GM23338 (cell line): ENCODE data around the gene EVI5. TPM values are rescaled to one million over a fixed set of nuclear protein-coding genes. Genes with fewer than 3 reads are reported as not detected.

Source experiments
- ATAC-seq: fragments of 200-7000 bp; cut with Tn5 transposase; 3 replicates; pipeline ENCODE4 v1.9.1; 2020
- DNase-seq: peaks from one replicate; pipeline ENCODE4 v3.0.0-alpha.2; 2015; ENCODE audit warnings: low spot score
- H2AFZ ChIP-seq: fragments of 200-600 bp; sonication (generic); 2 replicates; pipeline ENCODE4 v1.8.0; 2016; ENCODE audit warnings: antibody characterized with exemption, mild to moderate bottlenecking, moderate library complexity
- H3F3A ChIP-seq: fragments of 200-600 bp; sonication (generic); replicated peaks from 2 replicates; pipeline ENCODE4 v1.8.0; 2017; ENCODE audit warnings: antibody characterized with exemption, mixed run types, low read depth
- H3K27ac ChIP-seq: fragments of 200-600 bp; sonication (generic); 2 replicates; pipeline ENCODE4 v1.6.1; 2016; ENCODE audit warnings: low read depth
- H3K27me3 ChIP-seq: fragments of 200-600 bp; sonication (generic); 2 replicates; pipeline ENCODE4 v1.8.0; 2016; ENCODE audit warnings: mild to moderate bottlenecking, mixed run types, moderate library complexity; ENCODE audit not compliant: insufficient read depth
- H3K36me3 ChIP-seq: fragments of 200-600 bp; sonication (generic); 2 replicates; pipeline ENCODE4 v1.8.0; 2016; ENCODE audit warnings: mild to moderate bottlenecking; ENCODE audit not compliant: insufficient read depth
- H3K4me1 ChIP-seq: fragments of 200-600 bp; sonication (generic); 2 replicates; pipeline ENCODE4 v1.8.0; 2016; ENCODE audit warnings: mild to moderate bottlenecking, moderate library complexity; ENCODE audit not compliant: insufficient read depth
- H3K4me2 ChIP-seq: fragments of 200-600 bp; sonication (generic); 2 replicates; pipeline ENCODE4 v1.7.1; 2017; ENCODE audit warnings: mixed run types
- H3K4me3 ChIP-seq: fragments of 200-600 bp; sonication (generic); 2 replicates; pipeline ENCODE4 v1.6.1; 2016; ENCODE audit warnings: mixed run types
- H3K79me2 ChIP-seq: fragments of 200-600 bp; sonication (generic); replicated peaks from 2 replicates; pipeline ENCODE4 v1.8.0; 2017; ENCODE audit warnings: mild to moderate bottlenecking; ENCODE audit not compliant: insufficient read depth
- H3K9me2 ChIP-seq: fragments of 200-600 bp; sonication (generic); 2 replicates; pipeline ENCODE4 v1.8.0; 2017; ENCODE audit not compliant: insufficient read depth
- H4K20me1 ChIP-seq: fragments of 200-600 bp; sonication (generic); replicated peaks from 2 replicates; pipeline ENCODE4 v1.8.0; 2017; ENCODE audit warnings: mild to moderate bottlenecking; ENCODE audit not compliant: insufficient read depth
- H3K27ac Mint-ChIP-seq: 2 replicates; pipeline ENCODE4 v1.8.0; 2020; ENCODE audit warnings: inconsistent platforms, mild to moderate bottlenecking, moderate library complexity, mixed read lengths
- H3K27me3 Mint-ChIP-seq: 3 replicates; pipeline ENCODE4 v1.8.0; 2022; ENCODE audit warnings: low read depth, mild to moderate bottlenecking, moderate library complexity, mixed read lengths, inconsistent platforms; ENCODE audit not compliant: insufficient read depth, poor library complexity
- H3K36me3 Mint-ChIP-seq: 3 replicates; pipeline ENCODE4 v1.8.0; 2021; ENCODE audit warnings: low read depth, mild to moderate bottlenecking, inconsistent platforms, moderate library complexity, mixed read lengths
- H3K4me1 Mint-ChIP-seq: 3 replicates; pipeline ENCODE4 v1.8.0; 2020; ENCODE audit warnings: mild to moderate bottlenecking, inconsistent platforms, mixed read lengths
- H3K4me3 Mint-ChIP-seq: 3 replicates; pipeline ENCODE4 v1.8.0; 2021; ENCODE audit warnings: moderate library complexity, mild to moderate bottlenecking, inconsistent platforms, mixed read lengths
- H3K9me3 Mint-ChIP-seq: 3 replicates; pipeline ENCODE4 v1.8.0; 2020; ENCODE audit warnings: moderate library complexity, mild to moderate bottlenecking, inconsistent platforms, mixed read lengths
- CREB1 ChIP-seq: fragments of 250-450 bp; sonication (Bioruptor Pico); IDR thresholded peaks from 2 replicates; pipeline ENCODE4 v1.5.0; 2020; ENCODE audit warnings: low read depth, mild to moderate bottlenecking, moderate library complexity
- CTCF ChIP-seq, 2 experiments: fragments of 200-600 bp in 1 of 2; sonication (generic) in 1 of 2; conservative IDR thresholded peaks; 2 replicates each; pipeline versions ENCODE4 v1.5.1 to v1.6.1; 2016 to 2017; ENCODE audit warnings: antibody characterized with exemption in 2 of 2, low read depth in 2 of 2, mild to moderate bottlenecking in 2 of 2, moderate library complexity in 1 of 2
- ETS1 ChIP-seq: IDR thresholded peaks from 2 replicates; pipeline ENCODE4 v1.6.1; 2016; ENCODE audit warnings: antibody characterized with exemption
- NANOG ChIP-seq: IDR thresholded peaks from 2 replicates; pipeline ENCODE4 v1.6.1; 2016; ENCODE audit warnings: antibody characterized with exemption, borderline replicate concordance
- POLR2AphosphoS5 ChIP-seq: IDR thresholded peaks from 2 replicates; pipeline ENCODE4 v1.6.1; 2016; ENCODE audit warnings: antibody characterized with exemption, low read depth
- STAT1 ChIP-seq: IDR thresholded peaks from one replicate; pipeline ENCODE4 v1.6.1; 2016; ENCODE audit warnings: antibody characterized with exemption; ENCODE audit not compliant: unreplicated experiment
- ZNF114 ChIP-seq: fragments of 250-450 bp; sonication (Bioruptor Pico); IDR thresholded peaks from 2 replicates; pipeline ENCODE4 v1.5.0; 2020; ENCODE audit warnings: mild to moderate bottlenecking, moderate library complexity
- ZNF331 ChIP-seq: fragments of 250-450 bp; sonication (Bioruptor Pico); IDR thresholded peaks from 2 replicates; pipeline ENCODE4 v1.5.0; 2020; ENCODE audit warnings: low read depth, mild to moderate bottlenecking, moderate library complexity
- polyA plus RNA-seq: library from polyadenylated mRNA; unstranded; fragments of >200 nt; fragmentation: Nextera tagmentation; extraction: Ambion mirVana; gene quantifications from 2 replicates; pipeline ENCODE4 v1.2.1, GENCODE V29; 2016
- total RNA-seq: library from RNA; depleted of rRNA; stranded (reverse); fragments of >200 nt; shearing (Covaris generic); gene quantifications from 2 replicates; pipeline ENCODE4 v1.2.3, GENCODE V29; 2014
- TF ChIP-seq, protein P1 (sequence below): IDR thresholded peaks from one replicate; pipeline ENCODE4 v1.6.1; 2018; ENCODE audit warnings: antibody characterized with exemption; ENCODE audit not compliant: unreplicated experiment

The EVI5 gene
- total and polyA plus RNA-seq, 2 experiments from 2014 or later = 15.6 to 24.8 TPM

DNA sequence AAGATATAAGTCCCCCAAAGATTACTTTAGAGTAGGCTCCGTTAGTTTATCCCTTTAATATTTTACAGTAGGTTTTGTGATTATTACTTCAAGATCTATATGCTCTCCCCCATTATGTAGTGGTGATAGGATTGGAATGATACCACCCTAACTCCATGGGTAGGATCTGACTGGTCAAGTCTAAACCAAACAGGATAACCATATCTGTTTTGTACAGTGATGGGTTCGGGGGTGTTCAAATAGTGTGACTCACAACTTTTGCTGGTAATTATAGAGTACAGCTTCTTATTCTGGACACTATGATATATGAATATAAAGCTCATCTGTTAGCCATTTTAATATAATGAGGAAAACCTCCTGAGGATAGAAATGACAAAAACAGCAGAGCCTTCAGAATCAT is 212.4 kb downstream of the EVI5 start (continued):
- TF ChIP-seq CTCF (conservative IDR thresholded peaks at IDR 0.05; ENCODE audit: low read depth in 2 of 2) = no peak
- TF ChIP-seq, protein P1, sequence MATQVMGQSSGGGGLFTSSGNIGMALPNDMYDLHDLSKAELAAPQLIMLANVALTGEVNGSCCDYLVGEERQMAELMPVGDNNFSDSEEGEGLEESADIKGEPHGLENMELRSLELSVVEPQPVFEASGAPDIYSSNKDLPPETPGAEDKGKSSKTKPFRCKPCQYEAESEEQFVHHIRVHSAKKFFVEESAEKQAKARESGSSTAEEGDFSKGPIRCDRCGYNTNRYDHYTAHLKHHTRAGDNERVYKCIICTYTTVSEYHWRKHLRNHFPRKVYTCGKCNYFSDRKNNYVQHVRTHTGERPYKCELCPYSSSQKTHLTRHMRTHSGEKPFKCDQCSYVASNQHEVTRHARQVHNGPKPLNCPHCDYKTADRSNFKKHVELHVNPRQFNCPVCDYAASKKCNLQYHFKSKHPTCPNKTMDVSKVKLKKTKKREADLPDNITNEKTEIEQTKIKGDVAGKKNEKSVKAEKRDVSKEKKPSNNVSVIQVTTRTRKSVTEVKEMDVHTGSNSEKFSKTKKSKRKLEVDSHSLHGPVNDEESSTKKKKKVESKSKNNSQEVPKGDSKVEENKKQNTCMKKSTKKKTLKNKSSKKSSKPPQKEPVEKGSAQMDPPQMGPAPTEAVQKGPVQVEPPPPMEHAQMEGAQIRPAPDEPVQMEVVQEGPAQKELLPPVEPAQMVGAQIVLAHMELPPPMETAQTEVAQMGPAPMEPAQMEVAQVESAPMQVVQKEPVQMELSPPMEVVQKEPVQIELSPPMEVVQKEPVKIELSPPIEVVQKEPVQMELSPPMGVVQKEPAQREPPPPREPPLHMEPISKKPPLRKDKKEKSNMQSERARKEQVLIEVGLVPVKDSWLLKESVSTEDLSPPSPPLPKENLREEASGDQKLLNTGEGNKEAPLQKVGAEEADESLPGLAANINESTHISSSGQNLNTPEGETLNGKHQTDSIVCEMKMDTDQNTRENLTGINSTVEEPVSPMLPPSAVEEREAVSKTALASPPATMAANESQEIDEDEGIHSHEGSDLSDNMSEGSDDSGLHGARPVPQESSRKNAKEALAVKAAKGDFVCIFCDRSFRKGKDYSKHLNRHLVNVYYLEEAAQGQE = no peak

DNA sequence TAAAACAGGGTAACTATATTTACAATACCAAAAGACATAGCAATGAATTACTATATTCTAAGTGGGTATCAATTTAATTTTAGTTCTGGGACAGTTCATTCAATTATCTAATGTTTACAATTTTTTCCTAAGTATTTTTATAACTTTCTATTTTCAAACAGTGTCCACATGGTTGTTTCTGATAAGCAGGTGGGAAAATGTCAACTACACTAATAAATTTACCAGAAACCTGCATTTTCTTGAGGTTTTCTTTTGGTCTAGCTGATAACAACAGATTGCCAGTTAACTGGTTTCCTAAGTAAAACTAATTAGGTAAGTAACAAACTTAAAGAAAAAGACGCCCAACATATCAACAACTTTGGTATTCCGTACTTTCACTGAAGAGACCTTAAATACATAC is 213.3 kb downstream of the EVI5 start:
- TF ChIP-seq ZNF114 (CRISPR knock-in tag) (no peak), ETS1 (no peak), CREB1 (CRISPR knock-in tag) (no peak), STAT1 (no peak), ZNF331 (no peak), POLR2AphosphoS5 (no peak), NANOG (no peak)
- Histone ChIP-seq H3K79me2 (no peaks in the 10 kb centered on the region), H3K4me1 (no peaks in the 10 kb centered on the region), H3K4me3 (no peak overlapping the region), H3F3A (no peaks in the 10 kb centered on the region), H3K27me3 (no peaks in the 10 kb centered on the region), H2AFZ (no peak overlapping the region), H3K27ac (no peak overlapping the region), H3K36me3 (no peaks in the 10 kb centered on the region), H4K20me1 (no peaks in the 10 kb centered on the region), H3K4me2 (no peak overlapping the region), H3K9me2 (no peaks in the 10 kb centered on the region)
- Mint-ChIP-seq H3K9me3 (no peaks in the 10 kb centered on the region), H3K4me3 (no peak overlapping the region), H3K27ac (no peak overlapping the region), H3K36me3 (no peaks in the 10 kb centered on the region), H3K27me3 (no peaks in the 10 kb centered on the region), H3K4me1 (no peaks in the 10 kb centered on the region)
- DNase-seq = no peak
- ATAC-seq = no peak
